GM12892 (cell line): ENCODE results near the gene HYAL1.

ENCODE experiments used
- POLR2A ChIP-seq: IDR thresholded peaks from 2 replicates; pipeline ENCODE4 v1.6.1; 2011; ENCODE audit warnings: low read depth, low read length, control low read depth
- POLR2AphosphoS5 ChIP-seq: IDR thresholded peaks from 2 replicates; pipeline ENCODE4 v1.6.1; 2011; ENCODE audit warnings: low read depth, low read length, control low read depth

GRCh38 chr3:50325497-50326181 is 22.3 kb upstream of the HYAL1 start:
- no peak for TF ChIP-seq POLR2AphosphoS5
- TF ChIP-seq POLR2A: no peak
